Measurements from ENCODE around the gene STAT3.

DNA sequence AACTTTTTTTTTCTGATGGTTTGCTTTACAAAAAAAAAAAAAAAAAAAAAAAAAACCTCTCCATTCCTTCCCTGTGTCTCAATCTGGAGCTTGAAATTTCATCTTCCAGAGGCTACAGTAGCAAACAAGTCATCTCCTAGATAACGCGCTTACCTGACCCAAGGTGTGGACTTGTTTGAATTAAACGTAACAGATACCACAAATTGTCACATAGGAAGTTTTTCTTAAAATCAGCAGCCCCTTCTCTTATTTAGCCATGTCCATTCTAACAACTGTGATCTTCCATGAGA lies 114.0 kb downstream of the STAT3 start:
- no peak for TF ChIP-seq POLR2A (IDR thresholded peaks at IDR 0.05)
- TF ChIP-seq, protein P1, sequence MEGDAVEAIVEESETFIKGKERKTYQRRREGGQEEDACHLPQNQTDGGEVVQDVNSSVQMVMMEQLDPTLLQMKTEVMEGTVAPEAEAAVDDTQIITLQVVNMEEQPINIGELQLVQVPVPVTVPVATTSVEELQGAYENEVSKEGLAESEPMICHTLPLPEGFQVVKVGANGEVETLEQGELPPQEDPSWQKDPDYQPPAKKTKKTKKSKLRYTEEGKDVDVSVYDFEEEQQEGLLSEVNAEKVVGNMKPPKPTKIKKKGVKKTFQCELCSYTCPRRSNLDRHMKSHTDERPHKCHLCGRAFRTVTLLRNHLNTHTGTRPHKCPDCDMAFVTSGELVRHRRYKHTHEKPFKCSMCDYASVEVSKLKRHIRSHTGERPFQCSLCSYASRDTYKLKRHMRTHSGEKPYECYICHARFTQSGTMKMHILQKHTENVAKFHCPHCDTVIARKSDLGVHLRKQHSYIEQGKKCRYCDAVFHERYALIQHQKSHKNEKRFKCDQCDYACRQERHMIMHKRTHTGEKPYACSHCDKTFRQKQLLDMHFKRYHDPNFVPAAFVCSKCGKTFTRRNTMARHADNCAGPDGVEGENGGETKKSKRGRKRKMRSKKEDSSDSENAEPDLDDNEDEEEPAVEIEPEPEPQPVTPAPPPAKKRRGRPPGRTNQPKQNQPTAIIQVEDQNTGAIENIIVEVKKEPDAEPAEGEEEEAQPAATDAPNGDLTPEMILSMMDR (IDR thresholded peaks at IDR 0.05), result no peak
